Muscle layer of colon (tissue), 2 donors: Measurements from ENCODE around the gene MSI2.

Experiments used
- H3K27ac ChIP-seq: one replicate; pipeline ENCODE4 v1.7.0; 2013; ENCODE audit warnings: low read depth, mild to moderate bottlenecking, low read length, moderate library complexity
- H3K27me3 ChIP-seq, 2 donors: one replicate each; pipeline ENCODE4 v1.7.0; 2013; ENCODE audit warnings: low read length in 2 of 2, mild to moderate bottlenecking in 2 of 2; ENCODE audit not compliant: insufficient read depth in 2 of 2, control insufficient read depth in 1 of 2
- H3K36me3 ChIP-seq: one replicate; pipeline ENCODE4 v1.7.0; 2013; ENCODE audit warnings: mild to moderate bottlenecking, low read length; ENCODE audit not compliant: insufficient read depth
- H3K4me1 ChIP-seq: one replicate; pipeline ENCODE4 v1.7.0; 2013; ENCODE audit warnings: mild to moderate bottlenecking, low read length; ENCODE audit not compliant: insufficient read depth
- H3K4me3 ChIP-seq, 2 donors: one replicate each; pipeline ENCODE4 v1.7.0; 2013; ENCODE audit warnings: low read length in 2 of 2, low read depth in 1 of 2, mild to moderate bottlenecking in 1 of 2, moderate library complexity in 1 of 2
- H3K9ac ChIP-seq: one replicate; pipeline ENCODE4 v1.7.0; 2013; ENCODE audit warnings: low read length
- H3K9me3 ChIP-seq: one replicate; pipeline ENCODE4 v1.7.0; 2013; ENCODE audit warnings: mild to moderate bottlenecking, low read length
- donor health status: abdominal sarcoma.
- donor health status: Adenocarcinoma of cecum.

MSI2 gene

DNA sequence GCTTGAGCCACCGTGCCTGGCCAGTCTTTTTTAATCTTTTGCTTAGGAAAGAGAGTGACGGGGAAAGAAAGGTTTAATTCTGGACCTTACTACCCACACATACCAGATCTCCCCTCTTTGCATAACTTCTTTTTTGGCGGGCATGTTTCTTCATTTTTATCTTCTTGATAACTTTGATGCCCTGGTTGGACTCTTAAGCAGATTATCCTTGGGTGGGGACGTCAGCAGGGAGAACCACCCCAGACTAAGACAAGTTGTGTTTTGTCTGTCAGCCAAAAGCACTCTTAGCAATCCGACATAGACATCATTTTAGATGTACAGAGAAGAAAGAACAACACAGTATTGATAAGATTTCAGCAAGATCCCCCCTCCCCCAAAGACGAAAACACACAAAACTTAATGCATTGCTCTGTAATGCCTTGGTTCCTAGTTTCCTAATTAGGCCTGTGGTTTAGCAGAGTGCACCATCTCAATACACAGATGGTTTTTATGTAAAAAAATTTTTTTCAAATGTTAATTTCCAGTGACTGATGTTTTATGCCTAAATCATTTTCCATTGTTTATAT, 99.9 kb downstream of the MSI2 start:
- Histone ChIP-seq H3K9ac (no peak overlapping the region), H3K9me3 (no peaks in the 10 kb centered on the region), H3K4me3 (no peak overlapping the region), H3K27me3 (no peaks in the 10 kb centered on the region), H3K27ac (no peak overlapping the region), H3K36me3 (no peaks in the 10 kb centered on the region), H3K4me1 (peaks cover 14% of the 10 kb centered on the region)

- Histone ChIP-seq H3K9ac (no peak overlapping the region), H3K4me3 (no peak overlapping the region), H3K4me1 (peaks cover 14% of the 10 kb centered on the region), H3K36me3 (no peaks in the 10 kb centered on the region), H3K27me3 (no peaks in the 10 kb centered on the region), H3K9me3 (no peaks in the 10 kb centered on the region), H3K27ac (no peak overlapping the region)
Measured at GRCh38 chr17:57356719-57357391, 100.5 kb downstream of the MSI2 start.

GRCh38 chr17:57357392-57357784, 101.1 kb downstream of the MSI2 start:
- H3K36me3 ChIP-seq = no peaks in the 10 kb centered on the region
- no peaks in the 10 kb centered on the region for H3K9me3 ChIP-seq
- no peak overlapping the region for H3K9ac ChIP-seq
- H3K27ac ChIP-seq = no peak overlapping the region
- H3K27me3 ChIP-seq = no peaks in the 10 kb centered on the region
- no peak overlapping the region for H3K4me3 ChIP-seq
- H3K4me1 ChIP-seq = peaks cover 14% of the 10 kb centered on the region

DNA sequence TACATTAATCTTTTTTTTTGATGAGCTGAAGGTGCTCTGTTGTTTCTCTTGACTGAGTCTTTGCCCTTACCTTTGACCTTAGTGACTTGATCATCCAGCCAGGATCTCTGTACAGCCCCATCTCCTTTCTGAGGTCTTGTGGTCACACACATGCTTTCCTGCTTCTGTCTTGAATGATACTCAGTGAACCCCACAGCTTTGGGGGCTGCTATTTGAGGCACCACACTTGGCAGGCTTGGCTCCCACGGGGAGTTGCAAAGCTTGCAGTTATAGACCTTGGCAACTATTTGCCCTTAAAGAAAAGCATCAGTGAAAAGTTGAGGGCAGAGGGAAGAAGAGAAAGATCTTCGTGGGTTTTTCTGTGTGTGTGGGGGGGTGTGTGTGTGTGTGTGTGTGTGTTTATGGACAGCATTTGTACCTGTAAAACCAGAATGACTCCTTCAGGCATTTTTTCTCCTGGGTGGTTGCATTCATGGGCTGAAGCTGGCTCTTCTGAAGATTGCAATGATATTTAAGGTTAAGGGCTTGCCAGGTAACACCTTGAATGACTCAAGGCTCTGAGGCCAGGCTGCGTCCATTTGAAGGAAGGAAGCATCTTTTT, 101.6 kb downstream of the MSI2 start:
- no peak overlapping the region for H3K4me3 ChIP-seq
- H3K36me3 ChIP-seq = no peaks in the 10 kb centered on the region
- no peak overlapping the region for H3K27ac ChIP-seq

DNA sequence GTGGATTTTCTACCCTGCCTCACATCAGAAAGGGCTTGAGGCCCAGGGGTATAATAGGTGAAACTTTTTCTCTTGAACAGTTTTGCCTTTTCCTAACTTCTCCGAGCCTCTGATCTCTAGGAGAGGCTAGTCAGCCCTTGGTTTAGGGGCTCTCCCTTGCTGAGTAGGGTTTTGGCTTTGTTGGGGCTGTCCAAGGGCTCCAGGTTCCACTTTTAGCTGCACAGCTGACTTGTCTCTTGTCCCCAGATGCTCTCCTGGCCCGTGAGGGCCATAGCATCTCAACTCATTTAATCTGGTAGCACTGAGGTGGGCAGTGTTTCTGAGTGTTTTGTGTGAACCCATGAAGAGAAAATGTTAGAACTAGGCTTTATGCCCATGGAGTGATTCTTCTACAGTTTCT, 103.9 kb downstream of the MSI2 start:
- no peaks in the 10 kb centered on the region for H3K27me3 ChIP-seq
- no peaks in the 10 kb centered on the region for H3K9me3 ChIP-seq
- H3K4me1 ChIP-seq = peaks cover 6% of the 10 kb centered on the region
- no peaks in the 10 kb centered on the region for H3K36me3 ChIP-seq
- H3K27ac ChIP-seq = no peak overlapping the region
- H3K9ac ChIP-seq = no peak overlapping the region
- H3K4me3 ChIP-seq = no peak overlapping the region

More for the DNA sequence above, 101.6 kb downstream of the MSI2 start:
- Histone ChIP-seq H3K4me1 (peaks cover 14% of the 10 kb centered on the region), H3K9me3 (no peaks in the 10 kb centered on the region), H3K27me3 (no peaks in the 10 kb centered on the region), H3K9ac (no peak overlapping the region)

DNA sequence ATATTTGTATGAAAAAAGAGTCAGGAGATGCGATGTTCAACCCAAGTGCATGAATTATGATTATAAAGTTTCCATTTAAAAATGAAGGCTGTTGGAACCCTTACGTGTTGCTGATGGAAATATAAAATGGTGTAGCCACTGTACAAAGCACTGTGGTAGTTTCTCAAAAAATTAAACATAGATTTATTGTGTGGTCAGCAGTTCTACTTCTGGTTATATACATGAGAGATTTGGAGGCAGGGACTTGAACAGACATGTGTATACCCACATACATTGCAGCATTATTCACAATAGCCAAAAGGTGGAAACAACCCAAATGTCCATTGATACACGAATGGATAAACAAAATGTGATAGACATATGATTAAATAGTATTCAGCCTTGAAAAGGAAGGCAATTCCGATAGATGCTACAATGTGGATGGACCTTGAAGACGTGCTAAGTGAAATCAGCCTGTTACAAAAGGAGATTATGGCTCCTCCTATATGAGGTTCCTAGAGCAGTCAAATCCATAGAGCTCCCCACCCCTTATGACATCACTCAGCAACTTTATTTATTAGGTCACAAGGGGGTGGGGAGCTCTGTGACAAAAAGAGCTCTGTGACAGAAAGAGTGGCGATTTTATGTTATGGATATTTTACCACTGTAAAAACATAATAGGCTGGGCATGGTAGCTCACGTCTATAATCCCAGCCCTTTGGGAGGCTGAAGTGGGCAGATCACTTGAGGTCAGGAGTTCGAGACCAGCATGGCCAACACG, 106.7 kb downstream of the MSI2 start:
- H3K36me3 ChIP-seq = no peaks in the 10 kb centered on the region
- H3K4me3 ChIP-seq = no peak overlapping the region
- no peaks in the 10 kb centered on the region for H3K9me3 ChIP-seq
- no peaks in the 10 kb centered on the region for H3K4me1 ChIP-seq
- no peaks in the 10 kb centered on the region for H3K27me3 ChIP-seq
- H3K9ac ChIP-seq = no peak overlapping the region
- H3K27ac ChIP-seq = no peak overlapping the region

DNA sequence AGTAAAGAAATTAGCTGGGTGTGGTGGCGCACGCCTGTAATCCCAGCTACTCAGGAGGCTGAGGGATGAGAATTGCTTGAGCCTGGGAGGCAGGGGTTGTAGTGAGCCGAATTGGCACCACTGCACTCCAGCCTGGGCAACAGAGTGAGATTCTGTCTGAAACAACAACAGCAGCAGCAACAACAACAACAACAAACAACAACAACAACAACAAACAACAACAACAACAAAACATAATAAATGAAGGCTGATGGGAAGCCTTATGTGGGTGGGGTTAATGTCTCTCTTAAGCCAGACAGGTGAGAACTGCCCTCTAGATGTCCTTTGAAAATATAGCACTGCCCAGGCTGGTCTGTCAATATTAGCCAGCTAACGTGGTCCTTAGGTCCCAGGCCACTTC, 107.3 kb downstream of the MSI2 start:
- no peaks in the 10 kb centered on the region for H3K9me3 ChIP-seq
- no peaks in the 10 kb centered on the region for H3K27me3 ChIP-seq
- H3K36me3 ChIP-seq = no peaks in the 10 kb centered on the region
- H3K27ac ChIP-seq = no peak overlapping the region
- H3K9ac ChIP-seq = no peak overlapping the region
- H3K4me1 ChIP-seq = no peaks in the 10 kb centered on the region
- no peak overlapping the region for H3K4me3 ChIP-seq

DNA sequence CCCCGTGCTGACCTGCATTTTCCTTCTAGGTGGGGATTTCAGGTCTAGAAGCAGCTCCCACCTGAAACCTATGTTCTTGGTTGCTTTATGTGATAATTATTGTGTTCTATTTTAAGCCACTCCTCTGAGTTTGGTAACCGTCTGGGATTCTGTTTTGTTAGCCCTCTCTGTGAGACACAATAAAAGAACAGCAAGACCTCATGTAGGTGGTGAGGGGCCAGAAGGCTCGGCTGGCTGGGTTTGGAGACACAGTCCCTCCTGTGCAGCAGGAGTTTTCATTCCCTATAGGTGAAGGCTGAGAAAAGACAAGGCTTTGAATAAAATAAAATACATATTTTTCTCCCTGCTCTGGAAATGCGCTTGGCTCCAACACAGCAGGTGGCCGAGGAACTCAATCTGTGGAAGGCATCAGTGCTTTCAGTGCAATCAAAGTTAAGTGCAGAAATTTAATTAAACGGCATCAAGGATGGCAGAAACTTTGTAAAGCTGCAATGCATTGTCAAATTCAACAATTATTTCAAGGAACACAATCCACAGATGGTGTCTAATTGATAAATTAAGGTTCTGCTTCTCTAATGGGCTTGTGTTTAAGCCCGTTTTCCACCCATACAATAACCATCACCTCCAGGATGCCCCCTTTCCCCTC, 107.8 kb downstream of the MSI2 start:
- Histone ChIP-seq H3K9ac (no peak overlapping the region), H3K36me3 (no peaks in the 10 kb centered on the region), H3K27me3 (no peaks in the 10 kb centered on the region), H3K4me3 (no peak overlapping the region), H3K9me3 (no peaks in the 10 kb centered on the region), H3K4me1 (no peaks in the 10 kb centered on the region), H3K27ac (no peak overlapping the region)

DNA sequence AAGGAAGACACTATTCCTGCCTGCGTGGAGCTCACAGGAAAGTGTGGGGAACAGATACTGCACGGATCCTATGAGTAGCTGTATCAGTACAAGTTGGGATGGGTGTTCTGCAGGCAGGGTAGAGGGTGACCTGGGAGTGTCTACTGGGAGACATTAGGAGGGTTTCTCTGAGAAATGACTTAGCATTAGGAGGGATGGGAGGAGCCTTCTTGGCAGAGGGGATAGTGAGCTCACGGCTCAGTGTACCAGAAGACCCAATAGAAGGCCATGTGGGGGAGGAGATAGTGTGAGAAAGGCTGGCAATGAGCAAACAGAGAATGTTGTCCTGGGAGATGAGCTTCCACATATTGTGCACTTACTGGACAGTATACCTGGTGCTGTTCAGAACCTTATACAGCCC, 109.1 kb downstream of the MSI2 start:
- no peaks in the 10 kb centered on the region for H3K4me1 ChIP-seq
- H3K9me3 ChIP-seq = no peaks in the 10 kb centered on the region
- no peaks in the 10 kb centered on the region for H3K27me3 ChIP-seq
- H3K4me3 ChIP-seq = no peak overlapping the region
- H3K9ac ChIP-seq = no peak overlapping the region
- no peaks in the 10 kb centered on the region for H3K36me3 ChIP-seq
- H3K27ac ChIP-seq = no peak overlapping the region

DNA sequence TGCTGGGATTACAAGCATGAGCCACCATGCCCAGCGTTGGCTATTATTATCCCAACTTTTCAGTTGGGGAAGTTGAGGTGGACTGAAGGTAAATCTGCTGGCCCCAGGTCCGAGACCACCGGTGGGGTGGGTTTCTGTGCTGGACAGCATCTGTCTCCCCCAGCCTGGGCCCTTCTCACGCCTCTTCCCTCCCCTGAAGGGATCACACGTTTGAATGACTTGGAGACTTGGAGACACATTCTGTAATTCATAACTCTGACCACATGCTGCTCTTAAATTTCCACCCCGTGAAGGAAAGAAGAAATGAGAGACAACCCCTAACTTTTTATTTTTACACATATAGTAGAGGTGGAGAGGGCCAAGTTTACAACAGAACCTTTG, 109.8 kb downstream of the MSI2 start:
- no peak overlapping the region for H3K27ac ChIP-seq
- H3K4me1 ChIP-seq = no peaks in the 10 kb centered on the region

GRCh38 chr17:57366558-57367351, 110.4 kb downstream of the MSI2 start:
- no peak overlapping the region for H3K27ac ChIP-seq

More for the DNA sequence above, 109.8 kb downstream of the MSI2 start:
- no peak overlapping the region for H3K9ac ChIP-seq
- no peaks in the 10 kb centered on the region for H3K9me3 ChIP-seq
- H3K4me3 ChIP-seq = no peak overlapping the region
- H3K36me3 ChIP-seq = no peaks in the 10 kb centered on the region
- no peaks in the 10 kb centered on the region for H3K27me3 ChIP-seq

More at GRCh38 chr17:57366558-57367351, 110.4 kb downstream of the MSI2 start:
- Histone ChIP-seq H3K4me1 (no peaks in the 10 kb centered on the region), H3K36me3 (no peaks in the 10 kb centered on the region), H3K27me3 (no peaks in the 10 kb centered on the region), H3K9me3 (no peaks in the 10 kb centered on the region), H3K4me3 (no peak overlapping the region), H3K9ac (no peak overlapping the region)
